HL-60 (cell line): Measurements from ENCODE around the gene SMARCAL1.

ENCODE experiments used
- DNase-seq, 2 experiments: peaks; one replicate each; pipeline ENCODE4 v3.0.0-alpha.2; 2010 to 2020; ENCODE audit warnings: low read depth in 1 of 2, low spot score in 1 of 2
- H3K27ac ChIP-seq: fragments of 250-450 bp; sonication (Bioruptor Pico); replicated peaks from 2 replicates; pipeline ENCODE4 v1.5.1; 2020; ENCODE audit warnings: mild to moderate bottlenecking, moderate library complexity
- H3K27me3 ChIP-seq: fragments of 250-450 bp; sonication (Bioruptor Pico); 2 replicates; pipeline ENCODE4 v1.5.1; 2021; ENCODE audit warnings: mild to moderate bottlenecking, moderate library complexity; ENCODE audit not compliant: insufficient read depth, poor library complexity, severe bottlenecking
- H3K4me3 ChIP-seq: replicated peaks from 2 replicates; pipeline ENCODE4 v1.5.1; 2011; ENCODE audit warnings: mild to moderate bottlenecking, control low read depth, low read length; ENCODE audit not compliant: insufficient read depth
- GABPA ChIP-seq: IDR thresholded peaks from 2 replicates; pipeline ENCODE4 v1.6.1; 2012; ENCODE audit warnings: low read depth
- POLR2AphosphoS5 ChIP-seq: IDR thresholded peaks from 2 replicates; pipeline ENCODE4 v1.6.1; 2012; ENCODE audit warnings: low read depth
- SPI1 ChIP-seq: IDR thresholded peaks from 2 replicates; pipeline ENCODE4 v1.6.1; 2012; ENCODE audit warnings: low read depth, mild to moderate bottlenecking, borderline replicate concordance
- TF ChIP-seq, protein P1 (sequence below): IDR thresholded peaks from 2 replicates; pipeline ENCODE4 v1.6.1; 2012; ENCODE audit warnings: low read depth; ENCODE audit not compliant: insufficient replicate concordance
- TF ChIP-seq, protein P2 (sequence below): IDR thresholded peaks from one replicate; pipeline ENCODE4 v1.5.1; 2011; ENCODE audit warnings: low read length, control low read depth, inconsistent platforms; ENCODE audit not compliant: insufficient read depth

Gene SMARCAL1

DNA sequence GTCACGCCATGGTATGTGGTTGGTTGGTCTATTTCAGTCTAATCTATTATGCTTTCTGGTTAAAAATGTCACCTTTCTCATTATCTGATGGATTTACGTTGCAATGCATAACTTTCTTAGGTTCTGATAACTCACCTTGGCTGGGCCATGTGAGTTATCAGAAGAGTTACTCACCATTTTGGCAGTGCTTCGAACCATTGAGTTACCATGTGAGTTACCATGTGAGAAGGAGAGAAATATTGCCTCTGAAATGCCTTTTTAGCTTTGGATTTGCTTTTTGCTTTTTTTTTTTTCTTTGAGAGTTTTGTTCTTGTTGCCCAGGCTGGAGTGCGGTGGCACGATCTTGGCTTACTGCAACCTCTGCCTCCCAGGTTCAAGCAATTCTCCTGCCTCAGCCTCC, 1.6 kb downstream of the SMARCAL1 start:
- no peaks in the 10 kb centered on the region for H3K27me3 ChIP-seq
- no peak overlapping the region for H3K27ac ChIP-seq
- TF ChIP-seq POLR2AphosphoS5 (no peak), SPI1 (no peak), GABPA (no peak)
- TF ChIP-seq, protein P1, sequence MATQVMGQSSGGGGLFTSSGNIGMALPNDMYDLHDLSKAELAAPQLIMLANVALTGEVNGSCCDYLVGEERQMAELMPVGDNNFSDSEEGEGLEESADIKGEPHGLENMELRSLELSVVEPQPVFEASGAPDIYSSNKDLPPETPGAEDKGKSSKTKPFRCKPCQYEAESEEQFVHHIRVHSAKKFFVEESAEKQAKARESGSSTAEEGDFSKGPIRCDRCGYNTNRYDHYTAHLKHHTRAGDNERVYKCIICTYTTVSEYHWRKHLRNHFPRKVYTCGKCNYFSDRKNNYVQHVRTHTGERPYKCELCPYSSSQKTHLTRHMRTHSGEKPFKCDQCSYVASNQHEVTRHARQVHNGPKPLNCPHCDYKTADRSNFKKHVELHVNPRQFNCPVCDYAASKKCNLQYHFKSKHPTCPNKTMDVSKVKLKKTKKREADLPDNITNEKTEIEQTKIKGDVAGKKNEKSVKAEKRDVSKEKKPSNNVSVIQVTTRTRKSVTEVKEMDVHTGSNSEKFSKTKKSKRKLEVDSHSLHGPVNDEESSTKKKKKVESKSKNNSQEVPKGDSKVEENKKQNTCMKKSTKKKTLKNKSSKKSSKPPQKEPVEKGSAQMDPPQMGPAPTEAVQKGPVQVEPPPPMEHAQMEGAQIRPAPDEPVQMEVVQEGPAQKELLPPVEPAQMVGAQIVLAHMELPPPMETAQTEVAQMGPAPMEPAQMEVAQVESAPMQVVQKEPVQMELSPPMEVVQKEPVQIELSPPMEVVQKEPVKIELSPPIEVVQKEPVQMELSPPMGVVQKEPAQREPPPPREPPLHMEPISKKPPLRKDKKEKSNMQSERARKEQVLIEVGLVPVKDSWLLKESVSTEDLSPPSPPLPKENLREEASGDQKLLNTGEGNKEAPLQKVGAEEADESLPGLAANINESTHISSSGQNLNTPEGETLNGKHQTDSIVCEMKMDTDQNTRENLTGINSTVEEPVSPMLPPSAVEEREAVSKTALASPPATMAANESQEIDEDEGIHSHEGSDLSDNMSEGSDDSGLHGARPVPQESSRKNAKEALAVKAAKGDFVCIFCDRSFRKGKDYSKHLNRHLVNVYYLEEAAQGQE, result no peak
- TF ChIP-seq, protein P2, sequence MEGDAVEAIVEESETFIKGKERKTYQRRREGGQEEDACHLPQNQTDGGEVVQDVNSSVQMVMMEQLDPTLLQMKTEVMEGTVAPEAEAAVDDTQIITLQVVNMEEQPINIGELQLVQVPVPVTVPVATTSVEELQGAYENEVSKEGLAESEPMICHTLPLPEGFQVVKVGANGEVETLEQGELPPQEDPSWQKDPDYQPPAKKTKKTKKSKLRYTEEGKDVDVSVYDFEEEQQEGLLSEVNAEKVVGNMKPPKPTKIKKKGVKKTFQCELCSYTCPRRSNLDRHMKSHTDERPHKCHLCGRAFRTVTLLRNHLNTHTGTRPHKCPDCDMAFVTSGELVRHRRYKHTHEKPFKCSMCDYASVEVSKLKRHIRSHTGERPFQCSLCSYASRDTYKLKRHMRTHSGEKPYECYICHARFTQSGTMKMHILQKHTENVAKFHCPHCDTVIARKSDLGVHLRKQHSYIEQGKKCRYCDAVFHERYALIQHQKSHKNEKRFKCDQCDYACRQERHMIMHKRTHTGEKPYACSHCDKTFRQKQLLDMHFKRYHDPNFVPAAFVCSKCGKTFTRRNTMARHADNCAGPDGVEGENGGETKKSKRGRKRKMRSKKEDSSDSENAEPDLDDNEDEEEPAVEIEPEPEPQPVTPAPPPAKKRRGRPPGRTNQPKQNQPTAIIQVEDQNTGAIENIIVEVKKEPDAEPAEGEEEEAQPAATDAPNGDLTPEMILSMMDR, result no peak
- DNase-seq, result no peak
- no peak overlapping the region for H3K4me3 ChIP-seq

DNA sequence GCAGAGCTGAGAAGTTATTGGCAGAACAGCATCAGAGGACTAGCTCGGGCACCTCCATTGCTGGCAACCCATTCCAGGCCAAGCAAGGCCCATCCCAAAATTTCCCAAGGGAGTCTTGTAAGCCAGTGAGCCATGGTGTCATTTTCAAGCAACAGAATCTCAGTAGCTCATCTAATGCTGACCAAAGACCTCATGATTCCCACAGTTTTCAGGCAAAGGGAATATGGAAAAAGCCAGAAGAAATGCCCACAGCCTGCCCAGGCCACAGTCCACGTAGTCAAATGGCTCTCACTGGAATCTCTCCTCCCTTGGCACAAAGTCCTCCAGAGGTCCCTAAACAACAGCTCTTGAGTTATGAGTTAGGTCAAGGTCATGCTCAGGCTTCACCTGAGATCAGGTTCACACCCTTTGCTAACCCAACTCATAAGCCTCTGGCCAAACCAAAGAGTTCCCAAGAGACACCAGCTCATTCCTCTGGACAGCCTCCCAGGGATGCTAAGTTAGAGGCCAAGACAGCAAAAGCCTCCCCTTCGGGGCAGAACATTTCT, 2.6 kb downstream of the SMARCAL1 start:
- Histone ChIP-seq H3K27ac (no peak overlapping the region), H3K4me3 (no peak overlapping the region), H3K27me3 (no peaks in the 10 kb centered on the region)
- DNase-seq, result no peak
- no peak for TF ChIP-seq GABPA

DNA sequence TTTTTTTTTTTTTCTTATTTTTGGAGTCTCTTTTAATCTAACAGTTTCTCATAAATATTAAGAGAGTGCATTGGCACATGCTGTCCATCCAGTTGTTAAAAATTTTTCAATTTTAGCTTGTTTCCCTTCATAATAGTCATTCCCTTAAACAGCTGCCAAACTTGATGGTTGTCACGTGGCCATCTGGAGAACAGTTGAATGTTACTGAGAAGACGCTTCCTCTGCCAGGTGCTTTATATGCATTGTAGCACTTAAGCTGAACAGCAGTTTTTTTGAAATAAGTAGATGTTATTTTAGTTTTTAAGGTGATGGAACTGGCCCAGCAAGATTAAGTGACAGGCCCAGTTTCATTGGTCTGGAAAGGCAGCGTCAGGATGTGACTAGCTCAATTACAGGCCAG, 3.3 kb downstream of the SMARCAL1 start:
- no peak overlapping the region for H3K4me3 ChIP-seq
- no peak for DNase-seq

More for the DNA sequence above, 3.3 kb downstream of the SMARCAL1 start:
- Histone ChIP-seq H3K27me3 (no peaks in the 10 kb centered on the region), H3K27ac (no peak overlapping the region)
- TF ChIP-seq POLR2AphosphoS5 (no peak), SPI1 (no peak), GABPA (no peak)
- TF ChIP-seq, protein P2, result no peak
- TF ChIP-seq, protein P1, result no peak
